Esophagus muscularis mucosa (tissue), 4 donors: ENCODE data around the gene WDR77. TPM values are rescaled to one million over a fixed set of nuclear protein-coding genes. Genes with fewer than 3 reads are reported as not detected.

Experiments
- DNase-seq: peaks from one replicate; pipeline ENCODE4 v3.0.0-alpha.2; 2017; ENCODE audit errors: extremely low spot score
- H3K27ac ChIP-seq, 4 donors: fragments of 200-600 bp; sonication (generic); replicated peaks in 1 of 4; 1 replicate in 3 of 4; 2 replicates in 1 of 4; pipeline ENCODE4 v1.5.1; 2016 to 2019; ENCODE audit warnings: mild to moderate bottlenecking in 1 of 4
- H3K27me3 ChIP-seq, 4 donors: fragments of 200-600 bp; sonication (generic); one replicate each; pipeline versions ENCODE4 v1.5.1 to v1.6.0; 2016 to 2019
- H3K36me3 ChIP-seq, 4 donors: fragments of 200-600 bp; sonication (generic); one replicate each; pipeline ENCODE4 v1.5.1; 2016 to 2019
- H3K4me1 ChIP-seq, 4 donors: fragments of 200-600 bp; sonication (generic); one replicate each; pipeline ENCODE4 v1.5.1; 2016 to 2019
- H3K4me3 ChIP-seq, 4 donors: fragments of 200-600 bp; sonication (generic); 1 replicate in 2 of 4; 2 replicates in 2 of 4; pipeline ENCODE4 v1.5.1; 2016 to 2019; ENCODE audit warnings: mild to moderate bottlenecking in 4 of 4, moderate library complexity in 1 of 4
- H3K9me3 ChIP-seq, 4 donors: fragments of 200-600 bp; sonication (generic); 1 replicate in 3 of 4; 2 replicates in 1 of 4; pipeline ENCODE4 v1.5.1; 2016 to 2019
- CTCF ChIP-seq, 3 experiments: fragments of 200-600 bp in 2 of 3; fragments of 450-650 bp in 1 of 3; sonication (generic) in 2 of 3; IDR thresholded peaks; one replicate each; pipeline ENCODE4 v1.5.1; 2017 to 2019; ENCODE audit warnings: antibody characterized with exemption in 3 of 3, mild to moderate bottlenecking in 2 of 3, moderate library complexity in 1 of 3
- EP300 ChIP-seq: sonication (generic); formaldehyde crosslinking; IDR thresholded peaks from one replicate; pipeline ENCODE4 v1.6.1; 2017; ENCODE audit warnings: antibody characterized with exemption
- POLR2A ChIP-seq: fragments of 450-650 bp; IDR thresholded peaks from one replicate; pipeline ENCODE4 v1.6.1; 2017; ENCODE audit warnings: antibody characterized with exemption, moderate library complexity, mild to moderate bottlenecking, low read depth
- POLR2AphosphoS5 ChIP-seq, 2 donors: sonication (generic); formaldehyde crosslinking; IDR thresholded peaks; one replicate each; pipeline ENCODE4 v1.6.1; 2017; ENCODE audit warnings: antibody characterized with exemption in 2 of 2
- WGBS: methylation state at CpG from one replicate; pipeline ENCODE4 v1.1.5; 2018; 5-methylcytosine and 5-hydroxymethylcytosine counted together
- intact Hi-C: fragments of 100-400 bp; cut with DNase I; formaldehyde crosslinking; loops from one replicate; pipeline ENCODE4 v1.15.1; 2023
- total RNA-seq, 4 donors: library from RNA; depleted of rRNA; stranded (reverse); fragments of >200 nt; gene quantifications; one replicate each; pipeline versions ENCODE4 v1.1.0 to v1.2.1, GENCODE V29; 2016

Gene WDR77
- total RNA-seq, 4 donors from 2014 or later, result 20.8 to 27.6 (median 25.7) TPM

- Histone ChIP-seq H3K4me1 (peaks cover 3 to 11% (median 5%) of the 10 kb centered on the region in 4 donors), H3K27ac (no peak overlapping the region), H3K27me3 (no peaks in the 10 kb centered on the region), H3K9me3 (no peaks in the 10 kb centered on the region), H3K4me3 (no peak overlapping the region), H3K36me3 (peaks cover 60 to 99% (median 89%) of the 10 kb centered on the region in 4 donors)
- TF ChIP-seq POLR2A (no peak), POLR2AphosphoS5 (IDR thresholded peaks at IDR 0.05) (no peak), CTCF (IDR thresholded peaks at IDR 0.05) (no peak), EP300 (no peak)
- no peak for DNase-seq
- intact Hi-C loops, result no loop called here
- 82% methylated on average over 4 of the region's 4 CpGs for WGBS
These were observed 6.6 kb downstream of the WDR77 start for GRCh38 chr1:111442457-111442856.

GRCh38 chr1:111441573-111442192 lies 7.4 kb downstream of the WDR77 start:
- WGBS, result 57% methylated on average over 5 of the region's 9 CpGs
- no peak overlapping the region for H3K27ac ChIP-seq
- TF ChIP-seq EP300, result no peak
- TF ChIP-seq POLR2A, result no peak
- no peak for TF ChIP-seq POLR2AphosphoS5 (IDR thresholded peaks at IDR 0.05)
- TF ChIP-seq CTCF (IDR thresholded peaks at IDR 0.05), result peak in 2 of 3 experiments; percentile 8 to 40
- intact Hi-C loops, result no loop called here
- no peaks in the 10 kb centered on the region for H3K9me3 ChIP-seq
- no peak overlapping the region for H3K4me3 ChIP-seq
- peak; percentile 68 for DNase-seq
- H3K36me3 ChIP-seq, result peaks cover 63 to 97% (median 90%) of the 10 kb centered on the region in 4 donors
- H3K4me1 ChIP-seq, result peaks cover 0 to 3% (median 0%) of the 10 kb centered on the region in 4 donors
- no peaks in the 10 kb centered on the region for H3K27me3 ChIP-seq

GRCh38 chr1:111439461-111440351 lies 9.3 kb downstream of the WDR77 start:
- DNase-seq, result no peak
- 95% methylated on average over 3 of the region's 3 CpGs for WGBS
- intact Hi-C loops, result no loop called here
- H3K4me1 ChIP-seq, result no peaks in the 10 kb centered on the region
- H3K27ac ChIP-seq, result no peak overlapping the region
- peaks cover 57 to 77% (median 72%) of the 10 kb centered on the region in 4 donors for H3K36me3 ChIP-seq
- no peak overlapping the region for H3K4me3 ChIP-seq
- TF ChIP-seq POLR2A (no peak), POLR2AphosphoS5 (IDR thresholded peaks at IDR 0.05) (no peak), EP300 (no peak), CTCF (IDR thresholded peaks at IDR 0.05) (no peak)
- H3K9me3 ChIP-seq, result no peaks in the 10 kb centered on the region
- no peaks in the 10 kb centered on the region for H3K27me3 ChIP-seq

GRCh38 chr1:111436726-111437125 lies 12.3 kb downstream of the WDR77 start:
- no peaks in the 10 kb centered on the region for H3K9me3 ChIP-seq
- 67% methylated on average over 3 of the region's 3 CpGs for WGBS
- TF ChIP-seq POLR2A (no peak), POLR2AphosphoS5 (IDR thresholded peaks at IDR 0.05) (no peak), EP300 (no peak), CTCF (IDR thresholded peaks at IDR 0.05) (no peak)
- DNase-seq, result no peak
- no peak overlapping the region for H3K4me3 ChIP-seq
- no peaks in the 10 kb centered on the region for H3K4me1 ChIP-seq
- intact Hi-C loops, result no loop called here
- no peak overlapping the region for H3K27ac ChIP-seq
- H3K27me3 ChIP-seq, result no peaks in the 10 kb centered on the region
- peaks cover 39 to 47% (median 44%) of the 10 kb centered on the region in 4 donors for H3K36me3 ChIP-seq
